Measurements from ENCODE around the gene GALR1.

GALR1 gene

DNA sequence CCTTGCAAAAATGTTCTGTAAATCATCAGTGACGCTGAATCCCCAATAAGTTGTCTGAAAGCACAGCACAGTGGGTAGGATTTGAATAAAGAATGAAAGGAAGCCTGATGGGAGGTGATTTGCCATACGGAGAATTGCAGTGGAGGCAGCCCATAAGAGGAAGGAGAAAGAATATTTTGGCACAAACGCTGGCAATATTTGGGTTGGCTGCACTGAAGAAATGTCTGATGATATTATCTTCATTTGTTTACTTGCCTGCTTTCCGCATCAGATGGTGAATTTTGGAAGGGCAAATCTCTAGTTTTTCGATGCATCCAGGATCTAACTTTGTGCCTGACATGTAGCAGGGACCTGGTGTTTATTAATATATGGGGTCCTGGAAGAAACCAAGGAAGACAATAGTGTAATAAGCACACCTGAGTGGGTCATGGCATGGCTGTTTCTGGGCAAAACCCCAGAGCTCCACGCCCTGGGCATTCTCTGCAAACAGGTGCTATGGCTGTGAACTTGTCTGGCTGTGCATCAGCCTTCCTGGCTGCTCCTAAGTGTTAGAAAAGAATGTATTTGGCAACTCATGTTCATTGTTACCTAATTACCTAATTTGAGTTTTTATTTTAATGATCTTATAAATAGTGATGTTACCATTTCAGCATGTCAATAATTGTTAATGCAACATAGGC, 5.9 kb downstream of the GALR1 start:
- TF ChIP-seq TAF1 (IDR thresholded peaks at IDR 0.05; ENCODE audit: borderline replicate concordance, insufficient read depth, low read length) (no peak), POLR2AphosphoS5 (IDR thresholded peaks at IDR 0.05; ENCODE audit: low read depth, low read length) (no peak), FOXP2 (optimal IDR thresholded peaks at IDR 0.05; ENCODE audit: borderline replicate concordance, extremely low read depth, extremely low read length, insufficient read depth) (no peak), SIN3A (IDR thresholded peaks at IDR 0.05; ENCODE audit: borderline replicate concordance, insufficient read depth, low read length) (no peak)

- TF ChIP-seq SIN3A (IDR thresholded peaks at IDR 0.05; ENCODE audit: borderline replicate concordance, insufficient read depth, low read length) (no peak), TAF1 (IDR thresholded peaks at IDR 0.05; ENCODE audit: borderline replicate concordance, insufficient read depth, low read length) (no peak), REST (IDR thresholded peaks at IDR 0.05; ENCODE audit: insufficient read depth in 1 of 2, low read depth in 2 of 2, low read length in 2 of 2) (no peak), POLR2AphosphoS5 (IDR thresholded peaks at IDR 0.05; ENCODE audit: low read depth, low read length) (no peak)
These were observed 13.2 kb downstream of the GALR1 start for GRCh38 chr18:77262643-77263465.

DNA sequence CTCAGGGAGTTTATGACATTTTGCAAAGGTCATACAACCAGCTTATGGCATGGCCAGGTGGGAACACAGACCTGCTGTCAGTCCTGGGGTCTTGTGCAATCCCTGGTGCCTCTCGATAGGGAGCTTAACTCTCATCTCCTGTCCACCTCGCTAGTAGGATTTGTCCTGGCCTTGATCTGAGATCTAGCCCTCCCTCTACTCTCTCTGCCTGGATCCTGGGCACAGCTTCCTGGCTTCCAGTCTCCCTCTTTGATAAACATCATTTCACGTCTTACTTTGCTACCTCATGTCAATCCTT, 13.8 kb downstream of the GALR1 start:
- TF ChIP-seq TAF1 (IDR thresholded peaks at IDR 0.05; ENCODE audit: borderline replicate concordance, insufficient read depth, low read length), result no peak
- no peak for TF ChIP-seq POLR2AphosphoS5 (IDR thresholded peaks at IDR 0.05; ENCODE audit: low read depth, low read length)
- TF ChIP-seq SIN3A (IDR thresholded peaks at IDR 0.05; ENCODE audit: borderline replicate concordance, insufficient read depth, low read length), result no peak
- TF ChIP-seq FOXP2 (optimal IDR thresholded peaks at IDR 0.05; ENCODE audit: borderline replicate concordance, extremely low read depth, extremely low read length, insufficient read depth), result no peak
- no peak for TF ChIP-seq REST (IDR thresholded peaks at IDR 0.05; ENCODE audit: insufficient read depth in 1 of 2, low read depth in 2 of 2, low read length in 2 of 2)

- TF ChIP-seq SIN3A (IDR thresholded peaks at IDR 0.05; ENCODE audit: borderline replicate concordance, insufficient read depth, low read length) (no peak), REST (IDR thresholded peaks at IDR 0.05; ENCODE audit: insufficient read depth in 1 of 2, low read depth in 2 of 2, low read length in 2 of 2) (no peak), POLR2AphosphoS5 (IDR thresholded peaks at IDR 0.05; ENCODE audit: low read depth, low read length) (no peak), FOXP2 (optimal IDR thresholded peaks at IDR 0.05; ENCODE audit: borderline replicate concordance, extremely low read depth, extremely low read length, insufficient read depth) (no peak), TAF1 (IDR thresholded peaks at IDR 0.05; ENCODE audit: borderline replicate concordance, insufficient read depth, low read length) (no peak)
These were observed 18.3 kb downstream of the GALR1 start for GRCh38 chr18:77267969-77268368.

- no peak for TF ChIP-seq TAF1 (IDR thresholded peaks at IDR 0.05; ENCODE audit: borderline replicate concordance, insufficient read depth, low read length)
- no peak for TF ChIP-seq REST (IDR thresholded peaks at IDR 0.05; ENCODE audit: insufficient read depth in 1 of 2, low read depth in 2 of 2, low read length in 2 of 2)
- no peak for TF ChIP-seq POLR2AphosphoS5 (IDR thresholded peaks at IDR 0.05; ENCODE audit: low read depth, low read length)
- no peak for TF ChIP-seq FOXP2 (optimal IDR thresholded peaks at IDR 0.05; ENCODE audit: borderline replicate concordance, extremely low read depth, extremely low read length, insufficient read depth)
- no peak for TF ChIP-seq SIN3A (IDR thresholded peaks at IDR 0.05; ENCODE audit: borderline replicate concordance, insufficient read depth, low read length)
These were observed 18.8 kb downstream of the GALR1 start for GRCh38 chr18:77268456-77268855.

Data from PFSK-1 (cell line).